MM.1S (cell line): ENCODE data around the gene SFI1.

Experiments
- DNase-seq: peaks from one replicate; pipeline ENCODE4 v3.0.0-alpha.2; 2015
- H2AFZ ChIP-seq: fragments of 300-600 bp; sonication (generic); 2 replicates; pipeline ENCODE4 v1.6.0; 2016; ENCODE audit warnings: antibody characterized with exemption, low read length
- H3F3A ChIP-seq: fragments of 300-600 bp; sonication (generic); 2 replicates; pipeline ENCODE4 v1.6.1; 2016; ENCODE audit warnings: mild to moderate bottlenecking, antibody characterized with exemption, low read length, moderate library complexity, mixed read lengths; ENCODE audit not compliant: insufficient read depth
- H3K27ac ChIP-seq: fragments of 300-600 bp; sonication (generic); 2 replicates; pipeline ENCODE4 v1.5.1; 2016; ENCODE audit warnings: mild to moderate bottlenecking, low read length
- H3K27me3 ChIP-seq: fragments of 300-600 bp; sonication (generic); replicated peaks from 2 replicates; pipeline ENCODE4 v1.6.0; 2016; ENCODE audit warnings: low read length; ENCODE audit not compliant: insufficient read depth
- H3K36me3 ChIP-seq: fragments of 300-600 bp; sonication (generic); replicated peaks from 2 replicates; pipeline ENCODE4 v1.6.1; 2016; ENCODE audit warnings: mild to moderate bottlenecking, low read length, mixed read lengths; ENCODE audit not compliant: insufficient read depth
- H3K4me1 ChIP-seq: fragments of 300-600 bp; sonication (generic); 2 replicates; pipeline ENCODE4 v1.6.1; 2016; ENCODE audit warnings: low read length, mixed read lengths
- H3K4me2 ChIP-seq: fragments of 300-600 bp; sonication (generic); 2 replicates; pipeline ENCODE4 v1.6.0; 2016; ENCODE audit warnings: low read depth, low read length
- H3K4me3 ChIP-seq: fragments of 300-600 bp; sonication (generic); 2 replicates; pipeline ENCODE4 v1.5.1; 2016; ENCODE audit warnings: low read length, mixed read lengths
- H3K79me2 ChIP-seq: fragments of 300-600 bp; sonication (generic); 2 replicates; pipeline ENCODE4 v1.6.1; 2016; ENCODE audit warnings: mixed run types, low read length, mixed read lengths
- H3K9ac ChIP-seq: fragments of 300-600 bp; sonication (generic); 2 replicates; pipeline ENCODE4 v1.6.1; 2016; ENCODE audit warnings: low read length, mixed read lengths
- H3K9me2 ChIP-seq: fragments of 300-600 bp; sonication (generic); replicated peaks from 2 replicates; pipeline ENCODE4 v1.6.1; 2016; ENCODE audit warnings: mild to moderate bottlenecking, low read length, mixed read lengths; ENCODE audit not compliant: insufficient read depth
- H3K9me3 ChIP-seq: fragments of 300-600 bp; sonication (generic); replicated peaks from 2 replicates; pipeline ENCODE4 v1.6.1; 2016; ENCODE audit warnings: mild to moderate bottlenecking, low read length, mixed read lengths; ENCODE audit not compliant: insufficient read depth
- H4K20me1 ChIP-seq: fragments of 300-600 bp; sonication (generic); 2 replicates; pipeline ENCODE4 v1.6.1; 2016; ENCODE audit warnings: mild to moderate bottlenecking, low read length, moderate library complexity, mixed read lengths; ENCODE audit not compliant: insufficient read depth
- EZH2 ChIP-seq: fragments of 300-600 bp; sonication (generic); optimal IDR thresholded peaks from 2 replicates; pipeline ENCODE3; 2017; ENCODE audit warnings: low read depth, mild to moderate bottlenecking, antibody characterized with exemption, low read length, mixed read lengths
- EZH2phosphoT487 ChIP-seq: fragments of 300-600 bp; sonication (generic); IDR thresholded peaks from 2 replicates; pipeline ENCODE4 v1.6.1; 2018; ENCODE audit warnings: antibody characterized with exemption, low read length
- TF ChIP-seq, protein P1 (sequence below): fragments of 300-600 bp; sonication (generic); IDR thresholded peaks from 2 replicates; pipeline ENCODE4 v1.5.1; 2016; ENCODE audit warnings: antibody characterized with exemption, low read length, mixed read lengths

Gene SFI1

DNA sequence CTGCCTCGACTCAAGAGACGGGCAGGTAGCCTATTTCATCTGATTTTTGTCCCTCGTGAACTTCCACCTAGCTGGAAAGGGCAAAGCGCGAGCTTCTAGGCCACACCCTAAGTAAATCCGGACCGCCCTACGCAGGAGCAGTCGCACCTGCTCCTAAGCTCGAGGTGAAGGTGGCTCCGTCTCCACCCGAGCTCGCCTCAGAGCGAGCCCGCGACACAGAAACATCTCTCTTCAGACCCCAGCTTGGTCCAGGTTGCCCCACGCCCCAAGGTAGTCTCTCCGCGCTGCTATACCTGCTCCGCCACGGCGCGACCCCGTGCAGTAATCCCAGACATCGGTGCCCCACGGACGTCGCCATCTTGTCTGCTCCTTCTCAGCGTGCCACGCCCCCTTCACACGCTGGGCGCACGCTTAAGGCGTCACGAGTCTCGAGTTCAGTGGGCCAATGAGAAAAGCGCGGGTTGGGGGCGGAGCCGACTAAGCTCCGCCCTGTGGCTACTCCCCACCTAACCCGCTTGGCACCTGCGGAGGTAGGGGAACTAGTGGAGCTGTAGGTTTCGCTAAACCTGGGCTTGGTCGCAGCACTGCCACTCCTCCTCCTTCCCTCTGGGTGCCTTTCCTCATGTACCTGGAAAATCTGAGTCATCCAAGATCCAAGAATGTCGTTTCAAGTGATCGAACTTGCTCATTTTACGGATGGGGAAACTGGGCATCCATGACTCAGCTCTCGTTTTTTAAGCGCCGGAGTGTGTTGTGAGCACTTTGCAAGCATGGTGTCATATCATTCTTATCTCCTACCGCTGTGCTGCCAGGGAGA lies 165.7 kb downstream of the SFI1 start, which contains the start of gene PISD:
TSS of gene PISD (minus strand) at position 365 of the 817 bp plus-strand sequence. CDS start at position 358, 7 bp downstream.
- peak within 1 kb of the TSS; percentile 94 for H2AFZ ChIP-seq
- H3K9ac ChIP-seq = peak within 1 kb of the TSS; percentile 73
- no peaks in the 10 kb centered on the region for H3K9me2 ChIP-seq
- H3K27me3 ChIP-seq = no peaks in the 10 kb centered on the region
- 0 out of 2 replicates have a peak, but pooled peaks cover 3% of the 10 kb centered on the region for H4K20me1 ChIP-seq
- peaks cover 15% of the 10 kb centered on the region for H3K4me1 ChIP-seq
- no peaks in the 10 kb centered on the region for H3K9me3 ChIP-seq
- H3K79me2 ChIP-seq = peaks cover 48% of the 10 kb centered on the region
- TF ChIP-seq EZH2 (no peak), EZH2phosphoT487 (no peak)
- TF ChIP-seq, protein P1, sequence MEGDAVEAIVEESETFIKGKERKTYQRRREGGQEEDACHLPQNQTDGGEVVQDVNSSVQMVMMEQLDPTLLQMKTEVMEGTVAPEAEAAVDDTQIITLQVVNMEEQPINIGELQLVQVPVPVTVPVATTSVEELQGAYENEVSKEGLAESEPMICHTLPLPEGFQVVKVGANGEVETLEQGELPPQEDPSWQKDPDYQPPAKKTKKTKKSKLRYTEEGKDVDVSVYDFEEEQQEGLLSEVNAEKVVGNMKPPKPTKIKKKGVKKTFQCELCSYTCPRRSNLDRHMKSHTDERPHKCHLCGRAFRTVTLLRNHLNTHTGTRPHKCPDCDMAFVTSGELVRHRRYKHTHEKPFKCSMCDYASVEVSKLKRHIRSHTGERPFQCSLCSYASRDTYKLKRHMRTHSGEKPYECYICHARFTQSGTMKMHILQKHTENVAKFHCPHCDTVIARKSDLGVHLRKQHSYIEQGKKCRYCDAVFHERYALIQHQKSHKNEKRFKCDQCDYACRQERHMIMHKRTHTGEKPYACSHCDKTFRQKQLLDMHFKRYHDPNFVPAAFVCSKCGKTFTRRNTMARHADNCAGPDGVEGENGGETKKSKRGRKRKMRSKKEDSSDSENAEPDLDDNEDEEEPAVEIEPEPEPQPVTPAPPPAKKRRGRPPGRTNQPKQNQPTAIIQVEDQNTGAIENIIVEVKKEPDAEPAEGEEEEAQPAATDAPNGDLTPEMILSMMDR = no peak
- H3F3A ChIP-seq = peaks cover 8% of the 10 kb centered on the region
- no peaks in the 10 kb centered on the region for H3K36me3 ChIP-seq
- peak within 1 kb of the TSS; percentile 53 for H3K27ac ChIP-seq
- peak within 1 kb of the TSS; percentile 89 for H3K4me3 ChIP-seq
- peak; percentile 99 for DNase-seq
- H3K4me2 ChIP-seq = peak within 1 kb of the TSS; percentile 95

DNA sequence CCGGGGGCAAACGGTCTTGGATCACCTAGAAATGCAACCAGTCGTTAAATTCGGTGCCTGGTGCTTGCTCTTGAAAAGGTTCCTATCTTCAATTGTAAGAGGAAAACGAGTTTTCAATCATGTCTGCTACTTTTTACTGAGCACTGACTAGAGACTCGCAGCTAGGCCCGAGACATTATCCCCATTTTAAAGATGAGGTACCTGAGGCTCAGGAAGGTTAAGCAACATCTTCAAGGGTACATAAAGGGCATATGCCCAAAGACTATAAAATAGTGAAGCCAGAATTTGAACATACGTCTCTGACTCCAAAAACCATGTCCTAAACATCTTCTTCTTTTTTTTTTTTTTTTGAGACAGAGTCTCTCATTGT lies 166.3 kb downstream of the SFI1 start:
- Histone ChIP-seq H3K36me3 (no peaks in the 10 kb centered on the region), H3K9me2 (no peaks in the 10 kb centered on the region), H3K79me2 (peaks cover 43% of the 10 kb centered on the region), H3K4me2 (peak overlapping the region; percentile 95), H3K27me3 (no peaks in the 10 kb centered on the region), H3F3A (peaks cover 8% of the 10 kb centered on the region), H2AFZ (peak overlapping the region; percentile 94), H3K9ac (peak overlapping the region; percentile 73), H3K27ac (peak overlapping the region; percentile 53; the same call in 1 of the 2 replicates), H3K4me1 (peaks cover 15% of the 10 kb centered on the region), H3K9me3 (no peaks in the 10 kb centered on the region), H3K4me3 (peak overlapping the region; percentile 89), H4K20me1 (0 out of 2 replicates have a peak, but pooled peaks cover 3% of the 10 kb centered on the region)
- TF ChIP-seq, protein P1 = no peak
- TF ChIP-seq EZH2phosphoT487 = no peak
- no peak for TF ChIP-seq EZH2
- DNase-seq = no peak
